ENCODE measurements around the gene RAC3.

DNA sequence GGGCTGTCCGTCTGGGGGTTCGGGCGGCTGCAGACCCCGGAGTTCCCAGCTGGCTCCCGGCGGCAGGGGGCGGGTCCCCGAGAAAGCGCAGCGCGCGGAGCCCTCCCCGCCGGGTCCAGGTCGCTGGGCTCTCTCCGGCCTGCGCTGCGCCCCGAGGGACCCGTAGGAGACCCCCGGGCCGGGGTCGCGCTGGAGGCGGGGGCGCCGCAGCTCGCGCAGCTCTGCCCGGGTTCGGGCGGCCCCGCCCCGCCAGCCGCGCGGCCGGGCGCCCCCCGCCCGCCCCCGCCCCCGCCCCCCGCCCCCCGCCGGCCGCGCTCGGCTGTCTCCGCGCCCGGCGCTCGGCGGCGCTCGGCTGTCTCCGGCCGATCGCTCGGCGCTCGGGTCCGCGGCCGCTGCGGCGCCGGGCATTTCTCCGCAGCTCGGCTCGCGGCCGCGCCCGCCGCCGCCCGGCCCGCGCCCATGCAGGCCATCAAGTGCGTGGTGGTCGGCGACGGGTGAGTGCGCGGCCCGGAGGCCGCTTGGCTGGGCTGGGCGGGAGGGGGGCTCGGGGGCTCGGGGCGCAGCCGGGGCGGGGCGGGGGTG, at the start of gene RAC3:
- TF ChIP-seq, protein P1, sequence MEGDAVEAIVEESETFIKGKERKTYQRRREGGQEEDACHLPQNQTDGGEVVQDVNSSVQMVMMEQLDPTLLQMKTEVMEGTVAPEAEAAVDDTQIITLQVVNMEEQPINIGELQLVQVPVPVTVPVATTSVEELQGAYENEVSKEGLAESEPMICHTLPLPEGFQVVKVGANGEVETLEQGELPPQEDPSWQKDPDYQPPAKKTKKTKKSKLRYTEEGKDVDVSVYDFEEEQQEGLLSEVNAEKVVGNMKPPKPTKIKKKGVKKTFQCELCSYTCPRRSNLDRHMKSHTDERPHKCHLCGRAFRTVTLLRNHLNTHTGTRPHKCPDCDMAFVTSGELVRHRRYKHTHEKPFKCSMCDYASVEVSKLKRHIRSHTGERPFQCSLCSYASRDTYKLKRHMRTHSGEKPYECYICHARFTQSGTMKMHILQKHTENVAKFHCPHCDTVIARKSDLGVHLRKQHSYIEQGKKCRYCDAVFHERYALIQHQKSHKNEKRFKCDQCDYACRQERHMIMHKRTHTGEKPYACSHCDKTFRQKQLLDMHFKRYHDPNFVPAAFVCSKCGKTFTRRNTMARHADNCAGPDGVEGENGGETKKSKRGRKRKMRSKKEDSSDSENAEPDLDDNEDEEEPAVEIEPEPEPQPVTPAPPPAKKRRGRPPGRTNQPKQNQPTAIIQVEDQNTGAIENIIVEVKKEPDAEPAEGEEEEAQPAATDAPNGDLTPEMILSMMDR (optimal IDR thresholded peaks at IDR 0.05 in 1 of 3, IDR thresholded peaks at IDR 0.05 in 1 of 3, conservative IDR thresholded peaks at IDR 0.05 in 1 of 3; ENCODE audit: extremely low read depth in 1 of 3, insufficient read depth in 2 of 3, low read length in 3 of 3) = no peak
- no peak for TF ChIP-seq EZH2 (IDR thresholded peaks at IDR 0.05; ENCODE audit: low read length)
